ENCODE data around the gene DRAXIN. TPM values are rescaled to one million over a fixed set of nuclear protein-coding genes. Genes with fewer than 3 reads are reported as not detected.

Gene DRAXIN
- total RNA-seq, 1 experiment from 2014 or later = 52.4 TPM

DNA sequence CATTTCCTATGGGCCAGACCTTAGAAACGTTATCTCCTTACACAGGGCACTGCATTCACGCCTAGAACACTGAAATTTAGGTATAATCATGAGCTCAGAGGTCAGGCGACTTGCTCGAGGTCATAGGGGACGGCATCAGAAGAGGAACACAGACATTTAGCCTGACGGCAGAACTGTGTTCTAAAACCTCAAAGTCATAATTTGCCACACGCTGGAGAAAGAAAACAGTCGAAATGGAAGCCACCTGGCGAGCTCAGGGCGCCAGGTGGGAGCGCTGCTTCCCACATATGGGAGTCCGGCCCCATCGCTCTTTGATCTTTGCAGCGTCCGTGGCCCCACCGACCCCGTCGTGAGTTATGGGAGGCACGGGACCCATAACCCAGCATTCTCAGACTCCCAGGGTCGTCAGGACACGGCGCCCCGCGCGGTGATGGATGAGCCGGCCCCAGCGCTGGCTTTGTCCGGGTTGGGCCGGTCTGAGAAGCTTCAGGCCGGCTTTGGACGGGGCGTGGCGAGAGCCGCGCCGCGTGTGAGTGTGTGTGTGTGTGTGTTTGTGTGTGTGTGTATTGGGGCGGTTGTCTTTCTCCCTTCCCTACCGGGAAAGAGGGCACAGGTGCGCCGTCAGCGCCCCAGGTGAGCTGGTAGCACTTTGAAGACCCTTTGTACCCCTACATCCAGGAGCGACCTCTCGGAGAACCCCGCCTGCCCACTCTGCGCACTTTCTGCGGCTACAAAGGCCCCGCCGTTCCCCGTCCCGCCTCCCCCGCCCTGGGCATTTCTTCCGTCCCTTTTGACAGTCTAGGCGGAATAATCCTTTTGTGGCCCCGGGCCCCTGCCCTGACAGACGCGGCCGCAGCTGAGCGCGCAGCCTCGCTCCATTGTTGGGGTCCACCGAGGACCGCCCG is 861 bp upstream of the DRAXIN start:
- H3K27me3 ChIP-seq (ENCODE audit: control insufficient read depth, insufficient read depth, low read length) = peaks cover 7% of the 10 kb centered on the region
- DNase-seq = peak; percentile 86
- H3K4me3 ChIP-seq (ENCODE audit: insufficient read depth, low read depth, low read length) = peak overlapping the region; percentile 94
- H3K36me3 ChIP-seq (replicated peaks; ENCODE audit: control insufficient read depth, insufficient read depth, low read length) = peaks cover 3% of the 10 kb centered on the region

DNA sequence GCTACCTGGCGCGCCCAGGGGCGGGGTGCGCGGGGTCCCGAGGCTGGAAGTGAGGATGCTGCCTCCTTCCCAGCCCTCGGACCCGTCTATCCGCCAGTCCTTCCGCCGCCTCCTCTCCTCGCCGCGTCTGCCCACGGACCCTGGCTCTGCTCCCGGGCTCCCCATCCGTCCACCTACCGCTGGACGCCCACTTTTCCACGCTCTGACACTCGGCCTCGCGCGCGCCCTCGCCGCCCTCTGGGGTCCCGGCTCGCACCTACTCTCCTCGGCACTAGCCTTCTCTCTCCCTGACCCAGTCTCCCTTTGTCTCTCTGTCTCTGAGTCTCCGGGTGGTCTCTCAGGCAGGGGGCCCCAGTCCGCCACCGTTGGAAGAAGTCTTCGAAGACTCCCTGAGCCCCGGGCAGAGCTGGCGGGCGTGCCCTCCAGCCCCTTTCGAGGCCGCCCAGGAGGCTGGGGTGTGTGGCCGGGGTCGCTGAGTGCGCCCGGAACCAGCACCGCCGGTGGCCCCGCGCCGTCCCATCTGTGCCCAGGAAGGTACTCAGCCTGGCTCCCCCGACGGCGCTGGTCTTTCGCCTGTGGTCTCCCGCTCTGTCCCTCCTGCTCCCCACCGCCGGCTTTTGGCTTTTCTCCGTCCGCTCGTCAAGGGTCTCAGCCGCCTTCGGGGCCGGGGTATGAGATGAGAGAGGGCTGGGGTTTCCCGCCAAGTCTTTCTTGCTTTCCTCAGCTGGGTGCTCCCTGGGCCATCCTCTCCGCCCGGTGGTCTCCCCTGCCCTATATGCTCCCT is 610 bp downstream of the DRAXIN start:
- DNase-seq = peak; percentile 81
- Histone ChIP-seq H3K27me3 (ENCODE audit: control insufficient read depth, insufficient read depth, low read length) (peaks cover 7% of the 10 kb centered on the region), H3K36me3 (replicated peaks; ENCODE audit: control insufficient read depth, insufficient read depth, low read length) (no peaks in the 10 kb centered on the region; the same call in 1 of the 2 replicates), H3K4me3 (ENCODE audit: insufficient read depth, low read depth, low read length) (peak overlapping the region; percentile 94)

DNA sequence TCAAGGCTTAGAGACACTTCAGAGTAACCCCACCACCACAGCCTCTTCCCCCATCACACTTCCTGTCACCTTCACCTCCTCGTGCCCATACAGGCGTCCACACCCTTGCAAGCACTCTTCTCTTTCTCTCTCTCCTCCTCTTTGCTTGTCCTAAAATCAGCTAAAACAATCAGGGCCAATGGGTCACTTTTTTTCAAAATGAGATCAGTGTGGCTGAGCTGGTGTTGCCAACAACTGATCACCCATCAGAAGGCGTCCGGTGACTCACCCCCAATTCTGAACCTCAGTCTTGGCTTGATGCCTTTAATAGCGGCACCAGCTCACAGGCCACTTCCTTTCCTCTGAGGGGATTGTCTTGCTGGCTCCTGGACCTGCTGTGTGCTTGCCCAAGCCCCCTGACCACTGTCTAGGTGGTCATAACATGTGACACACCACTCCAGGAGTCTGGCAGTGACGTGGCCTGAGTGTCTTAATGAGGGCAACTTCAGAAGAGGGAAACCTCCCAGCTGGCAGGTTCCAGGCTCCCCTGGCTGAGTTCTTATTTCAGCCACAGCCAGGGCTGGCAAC is 1.6 kb downstream of the DRAXIN start:
- DNase-seq = no peak
- Histone ChIP-seq H3K27me3 (ENCODE audit: control insufficient read depth, insufficient read depth, low read length) (peaks cover 7% of the 10 kb centered on the region), H3K36me3 (replicated peaks; ENCODE audit: control insufficient read depth, insufficient read depth, low read length) (no peaks in the 10 kb centered on the region), H3K4me3 (ENCODE audit: insufficient read depth, low read depth, low read length) (peak overlapping the region; percentile 94)

DNA sequence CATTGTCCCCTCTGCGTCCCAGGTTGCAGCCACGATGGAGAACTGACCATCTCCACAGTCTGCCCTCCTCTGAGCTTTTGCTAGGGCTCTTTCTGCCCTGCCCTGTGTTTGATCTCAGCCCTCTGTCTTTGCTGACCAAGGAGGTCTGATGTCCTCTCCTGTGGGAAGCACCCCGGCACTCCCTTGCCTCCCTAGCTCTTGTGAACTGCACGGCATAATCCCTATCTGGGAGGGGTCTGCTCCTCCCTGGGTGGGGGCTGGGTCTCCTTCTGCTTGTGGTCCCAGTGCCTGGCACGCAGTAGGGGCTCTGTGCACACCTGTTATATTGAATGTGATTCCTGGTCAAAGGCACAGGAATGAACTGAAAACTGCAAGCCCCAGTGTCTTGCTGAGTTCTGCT is 2.4 kb downstream of the DRAXIN start:
- Histone ChIP-seq H3K27me3 (ENCODE audit: control insufficient read depth, insufficient read depth, low read length) (peaks cover 7% of the 10 kb centered on the region), H3K4me3 (ENCODE audit: insufficient read depth, low read depth, low read length) (no peak overlapping the region), H3K36me3 (replicated peaks; ENCODE audit: control insufficient read depth, insufficient read depth, low read length) (no peaks in the 10 kb centered on the region)
- no peak for DNase-seq

DNA sequence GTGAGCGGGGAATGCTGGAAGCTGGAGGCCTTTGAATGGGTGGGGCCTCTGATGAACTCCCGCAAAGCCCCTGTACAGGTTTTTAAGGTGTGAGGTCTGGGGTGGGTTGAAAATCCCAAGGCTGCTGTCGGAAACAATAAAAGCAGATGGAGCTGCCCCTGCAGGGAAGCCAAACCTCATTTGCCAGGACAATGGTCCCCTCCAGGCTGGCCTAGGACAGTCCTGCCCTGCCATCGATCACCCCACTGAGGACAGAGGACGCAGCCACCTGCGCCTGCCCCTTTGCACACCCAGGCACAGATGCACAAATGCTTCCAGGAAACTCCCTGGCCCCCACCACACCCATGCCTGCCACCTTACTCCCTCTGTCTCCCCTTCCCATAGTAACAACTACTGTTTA is 4.4 kb downstream of the DRAXIN start:
- no peak for DNase-seq
- Histone ChIP-seq H3K36me3 (replicated peaks; ENCODE audit: control insufficient read depth, insufficient read depth, low read length) (no peaks in the 10 kb centered on the region), H3K27me3 (ENCODE audit: control insufficient read depth, insufficient read depth, low read length) (peaks cover 7% of the 10 kb centered on the region)

DNA sequence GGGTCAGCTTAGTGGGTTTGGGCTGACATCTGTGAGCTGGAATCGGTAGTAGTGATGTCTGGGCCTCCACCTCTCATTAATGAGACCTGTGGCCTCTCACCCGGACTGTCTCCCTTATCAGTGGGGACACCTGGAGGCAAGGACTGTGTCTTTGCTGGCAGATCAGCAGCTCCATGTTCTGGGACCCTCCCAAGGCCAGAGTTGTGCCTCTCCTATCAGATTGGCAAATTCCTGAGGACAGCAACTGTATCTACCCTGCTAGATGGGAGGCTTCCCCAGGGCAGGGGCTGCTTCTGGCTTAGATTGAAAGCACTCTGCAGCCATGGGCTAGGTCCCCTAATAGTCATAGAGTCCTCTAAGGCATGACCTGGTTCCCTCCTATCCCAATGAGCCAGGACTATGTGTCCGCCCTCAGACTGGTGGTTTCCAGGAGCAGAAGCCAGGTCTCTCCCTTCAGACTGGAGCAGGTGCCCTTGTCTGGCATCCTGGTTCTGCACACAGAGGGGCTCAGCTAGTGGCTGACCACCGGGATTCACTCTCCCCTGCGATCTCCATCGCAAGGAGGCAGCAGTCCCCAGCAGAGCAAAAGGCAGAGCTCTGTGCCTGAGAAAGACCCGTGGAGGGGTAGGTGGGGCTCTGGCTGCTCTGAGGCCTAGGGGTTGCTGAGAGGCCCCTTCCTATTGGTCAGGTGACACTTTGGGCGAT is 5.8 kb downstream of the DRAXIN start:
- Histone ChIP-seq H3K36me3 (replicated peaks; ENCODE audit: control insufficient read depth, insufficient read depth, low read length) (no peaks in the 10 kb centered on the region), H3K4me3 (ENCODE audit: insufficient read depth, low read depth, low read length) (no peak overlapping the region), H3K27me3 (ENCODE audit: control insufficient read depth, insufficient read depth, low read length) (peaks cover 3% of the 10 kb centered on the region)
- DNase-seq = peak; percentile 74

More for the DNA sequence above, 4.4 kb downstream of the DRAXIN start:
- H3K4me3 ChIP-seq (ENCODE audit: insufficient read depth, low read depth, low read length) = no peak overlapping the region

DNA sequence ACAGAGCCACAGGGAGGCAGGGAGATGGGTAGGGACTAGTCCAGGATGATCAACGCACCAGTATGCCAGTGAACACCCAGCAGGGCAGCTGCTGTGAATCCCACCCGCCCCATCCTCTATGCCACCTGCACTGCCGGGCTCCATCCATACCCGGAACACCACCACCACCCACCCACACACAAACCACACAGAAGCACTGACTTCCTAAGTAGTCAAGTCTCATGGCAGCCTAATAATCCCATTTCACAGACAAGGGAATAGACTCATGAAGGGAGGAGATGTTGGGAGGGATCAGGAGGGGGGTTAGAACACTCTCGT is 6.3 kb downstream of the DRAXIN start:
- no peak overlapping the region for H3K4me3 ChIP-seq (ENCODE audit: insufficient read depth, low read depth, low read length)
- no peaks in the 10 kb centered on the region; the same call in 1 of the 2 replicates for H3K27me3 ChIP-seq (ENCODE audit: control insufficient read depth, insufficient read depth, low read length)
- no peak for DNase-seq
- no peaks in the 10 kb centered on the region for H3K36me3 ChIP-seq (replicated peaks; ENCODE audit: control insufficient read depth, insufficient read depth, low read length)

DNA sequence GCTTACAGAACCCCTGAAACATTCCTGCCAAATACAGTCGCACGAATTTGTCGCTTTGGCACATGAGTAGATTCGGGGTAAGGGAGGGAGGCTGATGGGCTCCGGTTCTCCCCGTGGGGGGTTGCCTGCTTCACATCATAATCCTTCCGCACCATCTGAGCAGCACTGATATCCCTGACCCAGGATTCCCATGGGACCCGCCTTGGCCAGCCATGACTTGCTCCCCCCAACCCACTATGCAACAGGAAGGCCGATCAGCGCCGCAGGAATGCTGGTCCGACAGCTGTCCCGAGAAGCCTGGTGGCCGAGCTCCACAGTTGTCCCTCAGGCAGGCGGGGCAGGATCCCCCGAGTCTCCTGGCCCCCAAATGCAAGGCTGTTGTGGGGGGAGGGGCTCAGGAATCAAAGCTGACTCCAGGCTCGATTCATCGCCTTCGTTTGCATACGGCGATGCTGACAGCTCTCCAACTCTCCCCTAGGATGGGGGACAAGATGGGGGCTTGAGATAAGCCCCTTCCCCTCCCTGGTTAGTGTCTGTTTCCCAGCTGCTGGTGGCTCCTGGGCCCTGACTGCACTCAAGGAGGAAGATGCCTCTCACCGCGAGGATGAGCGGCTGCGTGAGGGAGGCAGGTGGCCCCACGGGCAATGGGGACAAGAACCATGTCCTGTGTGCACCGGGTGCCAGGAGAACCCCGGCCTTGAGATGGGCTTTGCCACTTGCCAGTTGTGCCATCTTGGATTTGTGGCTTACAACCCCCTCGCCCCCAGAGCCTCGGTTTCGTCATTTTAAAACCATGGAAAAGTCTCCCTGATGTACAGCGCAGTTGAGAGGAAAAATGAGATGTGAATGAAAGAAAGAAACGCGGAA is 9.3 kb downstream of the DRAXIN start:
- no peaks in the 10 kb centered on the region for H3K27me3 ChIP-seq (ENCODE audit: control insufficient read depth, insufficient read depth, low read length)
- H3K4me3 ChIP-seq (ENCODE audit: insufficient read depth, low read depth, low read length) = no peak overlapping the region
- DNase-seq = peak; percentile 70
- H3K36me3 ChIP-seq (replicated peaks; ENCODE audit: control insufficient read depth, insufficient read depth, low read length) = no peaks in the 10 kb centered on the region

DNA sequence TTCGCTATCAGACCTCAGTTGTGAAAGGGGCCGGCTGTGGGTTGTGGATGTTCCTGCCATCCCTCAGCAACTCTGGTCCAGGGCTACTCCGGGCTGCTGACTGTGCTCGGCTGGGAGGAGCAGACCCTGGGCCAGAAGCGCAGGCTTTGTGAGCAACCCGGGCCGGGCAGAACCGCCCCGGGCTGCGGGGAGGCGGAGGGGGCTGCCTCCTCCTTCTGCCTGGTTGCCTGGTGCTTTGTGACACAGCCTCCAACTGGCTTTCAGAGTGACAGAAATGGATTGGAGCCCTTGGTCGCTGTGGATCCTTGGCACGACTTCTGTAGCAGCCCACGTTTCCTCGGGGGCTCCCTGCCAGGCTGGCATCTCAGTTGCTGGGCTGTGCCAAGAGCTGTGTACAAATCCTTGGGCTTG is 10.0 kb downstream of the DRAXIN start:
- Histone ChIP-seq H3K4me3 (ENCODE audit: insufficient read depth, low read depth, low read length) (no peak overlapping the region), H3K36me3 (replicated peaks; ENCODE audit: control insufficient read depth, insufficient read depth, low read length) (no peaks in the 10 kb centered on the region), H3K27me3 (ENCODE audit: control insufficient read depth, insufficient read depth, low read length) (no peaks in the 10 kb centered on the region)
- peak; percentile 62 for DNase-seq

DNA sequence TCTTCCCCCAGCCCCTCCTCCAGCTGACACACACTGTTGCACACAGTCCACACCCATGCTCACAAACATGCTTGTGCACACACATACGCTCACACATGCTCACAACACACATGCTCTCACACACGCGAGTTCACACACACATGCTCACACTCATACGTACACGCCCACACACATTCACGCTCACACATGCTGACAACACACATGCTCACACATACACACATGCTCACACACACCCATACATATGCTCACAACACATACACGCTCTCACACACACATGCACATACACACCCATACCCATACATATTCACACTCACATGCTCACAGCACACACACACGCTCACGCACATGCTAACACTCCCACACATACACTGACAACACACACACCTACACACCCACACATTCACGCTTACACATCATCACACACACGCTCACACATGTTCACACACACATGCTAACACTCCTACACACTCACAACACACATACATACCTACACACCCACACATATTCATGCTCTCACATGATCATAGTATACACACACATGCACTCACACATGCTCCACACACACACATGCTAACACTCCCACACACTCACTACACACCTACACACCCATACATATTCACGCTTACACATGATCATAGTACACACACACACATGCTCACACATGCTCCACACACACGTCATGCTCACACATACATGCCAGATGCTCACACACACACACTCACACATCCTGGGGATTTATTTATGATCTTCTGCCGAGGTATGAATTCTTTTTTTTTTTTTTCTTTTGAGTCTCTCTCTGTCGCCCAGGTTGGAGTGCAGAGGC is 10.7 kb downstream of the DRAXIN start:
- no peaks in the 10 kb centered on the region for H3K36me3 ChIP-seq (replicated peaks; ENCODE audit: control insufficient read depth, insufficient read depth, low read length)
- H3K27me3 ChIP-seq (ENCODE audit: control insufficient read depth, insufficient read depth, low read length) = no peaks in the 10 kb centered on the region
- no peak overlapping the region for H3K4me3 ChIP-seq (ENCODE audit: insufficient read depth, low read depth, low read length)
- no peak for DNase-seq

- Histone ChIP-seq H3K4me3 (ENCODE audit: insufficient read depth, low read depth, low read length) (no peak overlapping the region), H3K36me3 (replicated peaks; ENCODE audit: control insufficient read depth, insufficient read depth, low read length) (no peaks in the 10 kb centered on the region), H3K27me3 (ENCODE audit: control insufficient read depth, insufficient read depth, low read length) (no peaks in the 10 kb centered on the region)
- DNase-seq = no peak
Measured at GRCh38 chr1:11703357-11704193, 12.1 kb downstream of the DRAXIN start.

GRCh38 chr1:11704194-11704529 is 12.7 kb downstream of the DRAXIN start:
- Histone ChIP-seq H3K4me3 (ENCODE audit: insufficient read depth, low read depth, low read length) (no peak overlapping the region), H3K36me3 (replicated peaks; ENCODE audit: control insufficient read depth, insufficient read depth, low read length) (no peaks in the 10 kb centered on the region), H3K27me3 (ENCODE audit: control insufficient read depth, insufficient read depth, low read length) (no peaks in the 10 kb centered on the region)
- DNase-seq = peak; percentile 86

All from H7 (cell line).